Endothelial cell of umbilical vein (primary cell): ENCODE data around the gene STXBP5L. TPM values are rescaled to one million over a fixed set of nuclear protein-coding genes. Genes with fewer than 3 reads are reported as not detected.

ENCODE experiments used
- BruUV-seq: library from RNA; stranded (reverse); fragments of 400-500 nt; replicated peaks from 2 replicates; lab custom pipeline; 2021; lab: Mats Ljungman, UMichigan
- CTCF ChIA-PET: fragments of 300-600, 350-600 bp; sonication (Branson Sonifier 250); formaldehyde crosslinking; loops from one replicate; lab custom pipeline; 2021; ENCODE audit warnings: antibody characterized with exemption, inconsistent platforms; lab: Charles Lee
- POLR2A ChIA-PET: fragments of 300-600, 350-600 bp; sonication (Branson Sonifier 250); formaldehyde crosslinking; loops from one replicate; lab custom pipeline; 2021; ENCODE audit warnings: antibody characterized with exemption, inconsistent platforms; lab: Charles Lee
- DNase-seq: peaks from one replicate; pipeline ENCODE4 v3.0.0-alpha.2; 2011; ENCODE audit warnings: low read depth, low spot score
- FAIRE-seq: peaks from 2 replicates; lab custom pipeline; 2011; peaks lifted over from hg19 to GRCh38; lab: Jason Lieb, UNC
- H2AFZ ChIP-seq: 2 replicates; pipeline ENCODE4 v1.6.0; 2012; ENCODE audit warnings: low read depth, low read length, control low read depth, inconsistent platforms
- H3K27ac ChIP-seq: 2 replicates; pipeline ENCODE4 v1.5.1; 2011; ENCODE audit warnings: low read depth, mild to moderate bottlenecking, control low read depth, low read length, moderate library complexity; ENCODE audit not compliant: insufficient read depth
- H3K27me3 ChIP-seq, 2 experiments: 2 replicates each; pipeline versions ENCODE4 v1.6.0 to v1.6.1; 2011; ENCODE audit warnings: low read length in 2 of 2, mixed read lengths in 1 of 2; ENCODE audit not compliant: control insufficient read depth in 2 of 2, insufficient read depth in 2 of 2
- H3K36me3 ChIP-seq, 2 experiments: 2 replicates in 1 of 2; 3 replicates in 1 of 2; pipeline ENCODE4 v1.5.1; 2011; ENCODE audit warnings: low read length in 2 of 2, mild to moderate bottlenecking in 1 of 2, moderate library complexity in 1 of 2; ENCODE audit not compliant: control insufficient read depth in 2 of 2, insufficient read depth in 2 of 2; ENCODE audit errors: extremely low read depth in 1 of 2
- H3K4me1 ChIP-seq: 3 replicates; pipeline ENCODE4 v1.5.1; 2011; ENCODE audit warnings: mild to moderate bottlenecking, low read length; ENCODE audit not compliant: control insufficient read depth, insufficient read depth; ENCODE audit errors: extremely low read depth
- H3K4me2 ChIP-seq: 2 replicates; pipeline ENCODE4 v1.6.1; 2011; ENCODE audit warnings: low read length, control low read depth, mixed read lengths; ENCODE audit not compliant: insufficient read depth
- H3K4me3 ChIP-seq, 3 experiments: fragments of 200-600 bp in 1 of 3; sonication (generic), shearing (Covaris generic) in 1 of 3; replicated peaks in 1 of 3; 2 replicates each; pipeline ENCODE4 v1.5.1; 2011 to 2016; ENCODE audit warnings: control low read depth in 3 of 3, low read length in 3 of 3, mild to moderate bottlenecking in 2 of 3, inconsistent platforms in 1 of 3, low read depth in 1 of 3, moderate library complexity in 1 of 3; ENCODE audit not compliant: insufficient read depth in 1 of 3
- H3K79me2 ChIP-seq: 2 replicates; pipeline ENCODE4 v1.6.0; 2012; ENCODE audit warnings: low read length, inconsistent platforms; ENCODE audit not compliant: control insufficient read depth, insufficient read depth
- H3K9ac ChIP-seq: replicated peaks from 2 replicates; pipeline ENCODE3; 2011; ENCODE audit warnings: low read length, control low read depth; ENCODE audit not compliant: insufficient read depth; ENCODE audit errors: extremely low read depth
- H3K9me1 ChIP-seq: replicated peaks from 3 replicates; pipeline ENCODE4 v1.6.0; 2011; ENCODE audit warnings: mild to moderate bottlenecking, low read length; ENCODE audit not compliant: control insufficient read depth, insufficient read depth; ENCODE audit errors: extremely low read depth
- H3K9me3 ChIP-seq: replicated peaks from 2 replicates; pipeline ENCODE4 v1.5.1; 2012; ENCODE audit warnings: low read length, inconsistent platforms; ENCODE audit not compliant: control insufficient read depth, insufficient read depth
- H4K20me1 ChIP-seq: replicated peaks from 2 replicates; pipeline ENCODE3; 2011; ENCODE audit warnings: mild to moderate bottlenecking, low read length; ENCODE audit not compliant: control insufficient read depth, insufficient read depth; ENCODE audit errors: extremely low read depth
- CTCF ChIP-seq, 2 donors: IDR thresholded peaks; 1 replicate in 1 of 2; 2 replicates in 1 of 2; pipeline ENCODE4 v1.5.1; 2011; ENCODE audit warnings: low read length in 2 of 2, mild to moderate bottlenecking in 2 of 2, moderate library complexity in 2 of 2, control low read depth in 1 of 2, inconsistent platforms in 1 of 2, low read depth in 1 of 2; ENCODE audit not compliant: insufficient read depth in 1 of 2; ENCODE audit errors: extremely low read depth in 1 of 2
- EZH2 ChIP-seq: IDR thresholded peaks from 2 replicates; pipeline ENCODE4 v1.6.1; 2012; ENCODE audit warnings: borderline replicate concordance, low read depth, mild to moderate bottlenecking, moderate library complexity, low read length, inconsistent platforms; ENCODE audit not compliant: severe bottlenecking
- JUN ChIP-seq: IDR thresholded peaks from 2 replicates; pipeline ENCODE4 v1.6.1; 2011; ENCODE audit warnings: borderline replicate concordance, low read depth; ENCODE audit not compliant: insufficient read length, insufficient read depth
- POLR2AphosphoS5 ChIP-seq: IDR thresholded peaks from 2 replicates; pipeline ENCODE4 v1.6.1; 2012; ENCODE audit warnings: low read depth, mild to moderate bottlenecking, control low read depth, low read length, moderate library complexity; ENCODE audit not compliant: insufficient read depth
- dilution Hi-C: fragments of 300-500 bp; cut with MboI; formaldehyde crosslinking; loops from one replicate; pipeline ENCODE4 v1.15.0; 2019; ENCODE audit warnings: low sequenced_read_pairs; ENCODE audit not compliant: extremely low pct_ligation_motif_present
- intact Hi-C: fragments of 100-400 bp; cut with micrococcal nuclease; formaldehyde crosslinking; loops from one replicate; pipeline ENCODE4 v1.10.0; 2022
- polyA plus RNA-seq, 4 experiments: library from polyadenylated mRNA; depleted of rRNA in 3 of 4; stranded (reverse) in 3 of 4; unstranded in 1 of 4; fragments of >200 nt; gene quantifications; 2 replicates each; pipeline versions ENCODE4 v1.2.1 to v1.2.3, GENCODE V29; 2011 to 2012; ENCODE audit warnings: missing spikeins in 1 of 4
- total RNA-seq: library from RNA; stranded (reverse); gene quantifications from 2 replicates; pipeline ENCODE4 v1.2.3, GENCODE V29; 2021

STXBP5L gene
- total and polyA plus RNA-seq, 2 donors (not counting 3 experiments of a cell fraction or from before 2014, with no cell fraction given) = not detected

- H2AFZ ChIP-seq = no peak overlapping the region
- intact Hi-C loops (no loop called here), dilution Hi-C loops (no loop called here)
- H3K4me1 ChIP-seq = no peaks in the 10 kb centered on the region
- H3K9me3 ChIP-seq = no peaks in the 10 kb centered on the region
- FAIRE-seq (no peak), DNase-seq (no peak)
- H3K9ac ChIP-seq = no peak overlapping the region
- H3K79me2 ChIP-seq = no peaks in the 10 kb centered on the region
- H3K27me3 ChIP-seq = no peaks in the 10 kb centered on the region
- H3K36me3 ChIP-seq = no peaks in the 10 kb centered on the region
- no peak overlapping the region for H3K4me2 ChIP-seq
- no peak overlapping the region for H3K27ac ChIP-seq
- TF ChIP-seq POLR2AphosphoS5 (no peak), JUN (no peak), EZH2 (no peak), CTCF (IDR thresholded peaks at IDR 0.05; ENCODE audit: extremely low read depth in 1 of 2, insufficient read depth in 1 of 2, low read depth in 1 of 2, low read length in 2 of 2) (no peak)
- H3K4me3 ChIP-seq = no peak overlapping the region
- CTCF ChIA-PET = no interaction called here
- H3K9me1 ChIP-seq = no peaks in the 10 kb centered on the region
- H4K20me1 ChIP-seq = no peaks in the 10 kb centered on the region
- POLR2A ChIA-PET = no interaction called here
- no TSS peak for BruUV-seq
These were observed 204.1 kb downstream of the STXBP5L start for GRCh38 chr3:121111914-121112612.
